Activated naive CD8-positive, alpha-beta T cell treated with anti-CD3 and anti-CD28 coated beads, Interleukin-2, amount 10 ng/mL, durations not matched to agents 7 days and 5 days (primary cell): ENCODE data around the gene NRDC. TPM values are rescaled to one million over a fixed set of nuclear protein-coding genes. Genes with fewer than 3 reads are reported as not detected.
A peak's percentile ranks its signal among the peaks of the same experiment; 100 is the strongest.
"Not testable (repeated sequence)": the region's sequence is repeated elsewhere in the genome, so short reads cannot be mapped to it uniquely, and the experiment has no call there.

Experiments used
- ATAC-seq: fragments of 150-1000 bp; cut with Tn5 transposase; one replicate; pipeline ENCODE4 v1.10.0; 2021; ENCODE audit warnings: low read depth, moderate library complexity
- POLR2A ChIA-PET: fragments of 350-600 bp; sonication (Branson Sonifier 250); formaldehyde crosslinking; loops from one replicate; lab custom pipeline; 2021; ENCODE audit warnings: antibody characterized with exemption; lab: Charles Lee
- DNase-seq: peaks from one replicate; pipeline ENCODE4 v3.0.0; 2021
- H3K27ac Mint-ChIP-seq: one replicate; pipeline ENCODE4 v1.8.0; 2022; ENCODE audit warnings: mild to moderate bottlenecking, mixed read lengths
- H3K27me3 Mint-ChIP-seq: one replicate; pipeline ENCODE4 v1.8.0; 2022; ENCODE audit warnings: mild to moderate bottlenecking, moderate library complexity, mixed read lengths
- H3K36me3 Mint-ChIP-seq: one replicate; pipeline ENCODE4 v1.8.0; 2021; ENCODE audit warnings: mild to moderate bottlenecking, mixed read lengths
- H3K4me1 Mint-ChIP-seq: one replicate; pipeline ENCODE4 v1.8.0; 2021; ENCODE audit warnings: mixed read lengths
- H3K4me3 Mint-ChIP-seq: one replicate; pipeline ENCODE4 v1.8.0; 2022; ENCODE audit warnings: mild to moderate bottlenecking, moderate library complexity, mixed read lengths
- H3K9me3 Mint-ChIP-seq: one replicate; pipeline ENCODE4 v1.8.0; 2021; ENCODE audit warnings: mixed read lengths
- total RNA-seq, 2 experiments: library from RNA; stranded (reverse); gene quantifications; one replicate each; pipeline ENCODE4 v1.2.3, GENCODE V29; 2021

The NRDC gene
- total RNA-seq, 2 experiments from 2014 or later, result 158 to 170 TPM

DNA sequence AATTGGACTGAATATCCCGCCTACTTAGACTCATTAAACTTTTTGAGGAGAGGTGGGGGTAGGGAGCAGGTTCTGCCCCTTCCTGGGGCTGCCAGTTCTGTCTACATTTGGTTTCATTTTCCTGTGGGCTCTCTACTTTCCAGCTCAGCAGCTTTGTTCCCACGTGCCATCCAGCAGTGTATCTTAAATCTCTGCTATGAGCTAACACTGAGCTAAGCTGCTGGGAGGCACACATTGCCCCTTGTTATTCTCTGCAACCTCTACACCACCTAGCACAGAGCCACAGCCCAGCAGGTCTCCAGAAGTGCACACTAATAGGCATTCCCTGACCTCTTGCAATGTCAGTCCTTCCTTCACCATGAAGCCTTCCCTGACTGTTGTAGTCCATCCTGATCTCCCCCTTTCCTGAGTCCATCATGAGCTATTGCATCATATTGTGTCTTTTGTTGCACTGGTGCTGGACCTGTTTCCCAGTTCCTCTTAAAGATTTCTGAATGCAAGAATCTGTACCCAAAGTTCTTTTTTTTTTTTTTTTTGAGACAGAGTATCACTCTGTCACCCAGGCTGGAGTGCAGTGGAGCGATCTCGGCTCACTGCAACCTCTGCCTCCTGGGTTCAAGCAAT, 28.7 kb upstream of the NRDC start:
- H3K4me3 Mint-ChIP-seq, result no peak overlapping the region
- H3K9me3 Mint-ChIP-seq, result peaks cover 4% of the 10 kb centered on the region
- peaks cover 4% of the 10 kb centered on the region for H3K36me3 Mint-ChIP-seq
- H3K27me3 Mint-ChIP-seq, result peaks cover 2% of the 10 kb centered on the region
- no peak overlapping the region for H3K27ac Mint-ChIP-seq
- DNase-seq (no peak), ATAC-seq (no peak)
- peaks cover 7% of the 10 kb centered on the region for H3K4me1 Mint-ChIP-seq
- POLR2A ChIA-PET, result no interaction called here

DNA sequence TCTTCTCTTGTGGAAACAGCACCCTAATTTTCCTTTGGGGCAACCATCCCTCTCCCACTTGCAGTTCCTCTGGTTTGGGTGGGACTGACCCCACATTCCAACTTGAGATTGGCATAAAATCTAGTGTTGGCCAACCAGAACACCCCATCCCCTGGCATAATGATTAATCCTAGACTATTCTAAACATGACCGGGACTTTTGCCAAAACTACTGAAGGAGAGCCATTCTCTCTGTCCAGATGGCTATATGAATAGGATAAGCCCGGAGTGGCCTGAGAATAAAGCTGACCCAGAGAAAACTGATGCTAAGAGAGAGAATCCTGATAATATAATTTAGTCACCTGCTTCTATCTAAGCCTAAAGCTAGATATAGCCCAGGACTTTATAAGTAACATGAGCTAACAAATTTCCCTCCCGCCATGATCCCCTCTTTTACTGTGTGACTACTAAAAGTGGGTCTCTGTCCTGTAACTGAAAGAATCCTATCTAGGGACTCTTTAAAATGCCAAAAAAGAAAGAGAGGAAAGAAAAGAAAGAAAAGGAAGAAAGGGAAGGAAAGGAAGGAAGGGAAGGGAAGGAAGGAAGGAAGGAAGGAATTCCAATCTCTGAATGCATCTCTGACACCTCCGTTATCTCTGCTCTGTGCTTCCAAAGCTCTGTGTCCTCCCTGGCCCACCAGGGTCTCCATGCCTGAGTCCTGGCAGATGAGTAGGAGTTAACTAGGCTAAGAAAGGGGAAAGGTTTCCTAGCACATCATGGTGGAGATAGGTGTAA, 28.0 kb upstream of the NRDC start:
- Mint-ChIP-seq H3K36me3 (peaks cover 4% of the 10 kb centered on the region), H3K27me3 (peaks cover 2% of the 10 kb centered on the region), H3K9me3 (peaks cover 4% of the 10 kb centered on the region), H3K4me3 (no peak overlapping the region), H3K4me1 (peaks cover 7% of the 10 kb centered on the region), H3K27ac (peak overlapping the region; percentile 68)
- no peak for DNase-seq
- no peak for ATAC-seq
- POLR2A ChIA-PET, result no interaction called here

DNA sequence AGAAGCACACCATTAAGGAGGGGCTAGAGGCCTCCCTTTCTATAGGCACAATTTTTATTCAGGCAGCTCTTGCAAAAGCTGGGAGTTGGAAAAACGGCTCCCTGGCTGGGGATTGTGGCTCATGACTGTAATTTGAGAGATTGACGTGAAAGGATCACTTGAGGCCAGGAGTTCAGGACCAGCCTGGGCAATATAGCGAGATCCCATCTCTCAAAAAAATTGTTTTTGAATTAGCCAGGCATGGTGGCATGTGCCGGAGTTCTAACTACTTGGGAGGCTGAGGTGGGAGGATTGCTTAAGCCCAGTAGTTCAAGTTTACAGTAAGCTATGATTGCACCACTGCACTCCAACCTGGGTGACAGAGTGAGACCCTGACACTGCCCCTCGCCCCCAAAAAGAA, 23.9 kb upstream of the NRDC start:
- no peak overlapping the region for H3K4me3 Mint-ChIP-seq
- peaks cover 5% of the 10 kb centered on the region for H3K4me1 Mint-ChIP-seq
- peaks cover 9% of the 10 kb centered on the region for H3K27me3 Mint-ChIP-seq
- POLR2A ChIA-PET, result no interaction called here
- H3K36me3 Mint-ChIP-seq, result peaks cover 4% of the 10 kb centered on the region
- ATAC-seq, result no peak
- no peak overlapping the region for H3K27ac Mint-ChIP-seq
- DNase-seq, result no peak
- H3K9me3 Mint-ChIP-seq, result peaks cover 4% of the 10 kb centered on the region

DNA sequence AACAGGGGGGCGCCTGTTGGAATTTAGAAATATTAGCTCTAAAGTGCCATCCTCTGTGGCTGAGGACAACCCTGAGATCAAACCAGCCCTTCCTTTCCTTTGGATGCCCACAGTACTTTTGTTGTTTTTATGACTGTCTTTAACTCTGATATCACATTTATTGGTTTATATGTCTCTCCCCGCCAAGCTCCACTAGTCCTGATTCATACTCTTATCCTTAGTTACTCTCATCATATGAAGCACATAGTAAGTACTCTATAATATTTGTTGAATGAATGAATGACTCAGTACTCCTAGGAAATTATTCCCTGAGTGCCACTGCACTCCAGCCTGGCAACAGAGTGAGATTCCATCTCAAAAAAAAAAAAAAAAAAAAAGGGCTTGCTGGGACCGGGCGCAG, 22.6 kb upstream of the NRDC start:
- Mint-ChIP-seq H3K27me3 (peaks cover 14% of the 10 kb centered on the region), H3K36me3 (no peaks in the 10 kb centered on the region), H3K4me3 (no peak overlapping the region), H3K27ac (no peak overlapping the region), H3K9me3 (no peaks in the 10 kb centered on the region), H3K4me1 (peaks cover 3% of the 10 kb centered on the region)
- POLR2A ChIA-PET, result no interaction called here
- DNase-seq (no peak), ATAC-seq (no peak)

DNA sequence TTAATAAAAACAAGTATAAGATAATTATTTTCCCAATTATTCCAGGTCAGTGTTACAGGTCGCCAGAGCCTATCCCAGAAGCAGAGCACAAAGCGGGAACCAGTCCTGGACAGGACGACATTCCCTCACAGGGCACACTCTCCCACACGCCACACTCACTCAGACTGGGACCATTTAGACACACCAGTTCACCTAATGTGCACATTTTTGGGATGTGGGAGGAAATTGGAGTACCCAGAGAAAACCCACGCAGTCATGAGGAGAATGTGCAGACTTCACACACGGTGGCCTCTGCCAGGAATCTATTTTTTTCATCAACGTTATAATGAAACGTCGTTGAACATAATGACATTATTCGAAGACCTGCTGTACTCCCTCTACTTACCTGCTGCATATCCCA, 20.5 kb upstream of the NRDC start:
- POLR2A ChIA-PET, result no interaction called here
- H3K36me3 Mint-ChIP-seq, result no peaks in the 10 kb centered on the region
- H3K27ac Mint-ChIP-seq, result no peak overlapping the region
- ATAC-seq (no peak), DNase-seq (no peak)
- peaks cover 3% of the 10 kb centered on the region for H3K4me1 Mint-ChIP-seq
- H3K9me3 Mint-ChIP-seq, result no peaks in the 10 kb centered on the region
- no peak overlapping the region for H3K4me3 Mint-ChIP-seq
- peaks cover 24% of the 10 kb centered on the region for H3K27me3 Mint-ChIP-seq

DNA sequence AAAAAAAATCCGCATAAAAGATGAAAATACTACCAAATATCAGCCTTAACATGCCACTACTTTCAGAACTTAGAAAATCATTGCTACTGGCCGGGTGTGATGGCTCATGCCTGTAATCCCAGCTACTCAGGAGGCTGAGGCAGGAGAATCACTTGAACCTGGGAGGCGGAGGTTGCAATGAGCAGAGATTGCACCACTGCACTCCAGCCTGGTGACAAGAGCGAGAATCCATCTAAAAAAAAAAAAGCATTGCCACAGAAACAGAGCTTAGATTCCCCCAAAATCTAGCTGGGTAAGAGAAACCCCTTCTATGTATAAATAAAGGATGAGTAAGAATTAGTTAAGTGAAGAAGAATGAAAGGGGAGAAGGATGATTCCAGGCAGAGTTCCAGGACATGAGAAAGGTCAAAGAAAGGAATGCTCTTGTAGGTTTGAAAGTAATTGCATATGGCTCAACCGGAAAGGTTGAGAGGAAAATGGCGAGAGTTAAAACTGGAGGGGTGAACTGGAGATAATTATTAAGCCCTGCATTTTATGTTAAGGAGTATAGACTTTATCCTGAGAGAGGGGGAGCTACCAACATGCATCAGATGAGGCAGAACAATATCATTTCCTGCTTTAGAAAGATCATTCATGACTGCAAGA, 19.7 kb upstream of the NRDC start:
- POLR2A ChIA-PET, result no interaction called here
- Mint-ChIP-seq H3K9me3 (no peaks in the 10 kb centered on the region), H3K4me1 (peaks cover 3% of the 10 kb centered on the region), H3K27ac (no peak overlapping the region), H3K36me3 (no peaks in the 10 kb centered on the region), H3K4me3 (no peak overlapping the region), H3K27me3 (peaks cover 26% of the 10 kb centered on the region)
- DNase-seq (no peak), ATAC-seq (no peak)

DNA sequence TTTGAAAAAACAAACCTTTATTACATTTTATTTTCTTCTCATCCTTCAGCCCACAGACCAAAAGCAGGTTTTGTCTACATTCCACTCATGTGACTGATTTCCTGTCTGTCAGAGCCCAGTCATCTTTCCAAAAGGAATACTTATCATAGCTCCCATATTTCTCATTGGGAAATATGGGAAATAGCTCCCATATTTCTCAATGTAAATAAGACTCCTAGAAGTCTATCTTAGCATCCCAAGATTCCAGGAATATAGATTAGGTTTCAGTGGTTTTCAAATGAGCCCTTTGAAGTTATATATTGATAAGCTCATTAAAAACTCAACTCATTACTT, 19.1 kb upstream of the NRDC start:
- DNase-seq (no peak), ATAC-seq (no peak)
- POLR2A ChIA-PET, result no interaction called here
- no peak overlapping the region for H3K27ac Mint-ChIP-seq
- peaks cover 3% of the 10 kb centered on the region for H3K4me1 Mint-ChIP-seq
- H3K9me3 Mint-ChIP-seq, result no peaks in the 10 kb centered on the region
- H3K4me3 Mint-ChIP-seq, result no peak overlapping the region
- H3K36me3 Mint-ChIP-seq, result no peaks in the 10 kb centered on the region
- H3K27me3 Mint-ChIP-seq, result peaks cover 28% of the 10 kb centered on the region

DNA sequence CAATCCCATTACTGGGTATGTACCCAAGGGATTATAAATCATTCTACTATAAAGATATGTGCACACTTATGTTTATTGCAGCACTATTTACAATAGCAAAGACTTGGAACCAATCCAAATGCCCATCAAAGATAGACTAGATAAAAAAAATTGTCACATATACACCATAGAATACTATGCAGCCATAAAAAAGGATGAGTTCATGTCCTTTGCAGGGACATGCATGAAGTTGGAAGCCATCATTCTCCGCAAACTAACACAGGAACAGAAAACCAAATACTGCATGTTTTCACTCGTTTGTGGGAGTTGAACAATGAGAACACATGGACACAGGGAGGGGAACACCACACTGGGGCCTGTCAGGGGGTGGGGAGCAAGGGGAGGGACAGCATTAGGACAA, 16.2 kb upstream of the NRDC start:
- not testable (repeated sequence) for ATAC-seq, H3K36me3 Mint-ChIP-seq

DNA sequence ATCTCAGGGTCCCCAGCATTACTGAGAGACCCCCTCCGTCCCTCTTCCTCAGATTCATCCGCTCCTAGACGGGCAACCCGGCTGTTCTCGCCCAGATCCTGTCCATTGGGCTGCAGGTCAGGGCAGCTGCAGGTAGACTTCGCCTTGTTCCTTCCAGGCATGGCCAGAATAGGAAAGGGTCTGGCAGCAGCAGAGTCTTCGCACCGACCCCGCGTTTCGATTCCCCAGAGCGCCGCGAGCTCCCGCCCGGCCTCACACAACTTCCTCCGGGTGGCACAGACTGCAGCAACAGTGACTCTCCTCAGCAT, 265 bp downstream of the NRDC start:
- peaks cover 14% of the 10 kb centered on the region for H3K36me3 Mint-ChIP-seq
- POLR2A ChIA-PET, result interaction anchor here (0.5 to 1.5 kb wide), 8 partner anchors 9 to 1158 kb away, joined by 3 to 4 read pairs (median 4); partner anchors contain the start of gene EPS15

More for the DNA sequence above, 16.2 kb upstream of the NRDC start:
- H3K4me3 Mint-ChIP-seq, H3K9me3 Mint-ChIP-seq, DNase-seq, H3K27ac Mint-ChIP-seq, POLR2A ChIA-PET, H3K4me1 Mint-ChIP-seq: not testable (repeated sequence)
- peaks cover 48% of the 10 kb centered on the region for H3K27me3 Mint-ChIP-seq

DNA sequence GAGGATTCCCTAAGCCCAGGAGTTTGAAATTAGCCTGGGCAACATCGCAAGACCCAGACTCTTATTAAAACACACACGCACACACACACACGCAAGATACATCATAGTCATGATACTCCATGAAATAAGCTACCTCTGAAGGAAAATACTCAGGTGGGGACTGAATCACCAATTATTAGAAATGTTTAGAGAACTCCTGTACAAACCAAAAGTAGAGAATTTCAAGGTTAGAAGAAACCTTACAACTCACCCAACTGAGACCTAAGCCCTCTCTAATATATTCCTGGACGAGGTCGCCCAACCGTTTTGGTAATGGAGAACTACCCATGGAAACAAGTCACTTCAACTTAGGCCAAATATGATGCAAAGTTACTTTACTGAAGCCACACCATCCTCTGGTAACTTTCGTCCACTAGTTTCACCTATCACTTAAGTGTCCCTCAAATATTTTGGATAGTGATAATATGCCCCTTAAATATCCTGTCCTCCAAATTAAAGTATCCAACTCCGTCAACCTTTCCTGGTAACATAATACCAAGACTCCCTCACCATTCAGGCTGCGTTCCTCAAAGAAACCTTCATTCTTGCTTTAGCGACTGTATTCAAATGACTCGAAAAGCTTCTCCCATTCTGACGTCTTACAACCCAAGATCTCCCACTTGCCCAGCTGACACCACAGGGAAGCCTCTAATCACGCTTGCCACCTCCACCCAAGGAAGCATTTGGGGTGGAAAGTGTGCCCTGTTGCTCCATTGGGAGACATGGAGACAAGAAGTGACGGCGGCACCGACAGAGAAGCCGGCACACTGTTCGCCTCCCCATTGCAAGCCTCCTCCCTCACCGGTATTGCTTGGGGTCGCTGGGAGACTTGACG, 856 bp downstream of the NRDC start:
- H3K27me3 Mint-ChIP-seq, result peaks cover 4% of the 10 kb centered on the region
- peaks cover 32% of the 10 kb centered on the region for H3K4me1 Mint-ChIP-seq
- no peaks in the 10 kb centered on the region for H3K9me3 Mint-ChIP-seq
- POLR2A ChIA-PET, result interaction anchor here (0.5 to 1.5 kb wide), 7 partner anchors 8 to 1158 kb away, joined by 3 to 4 read pairs (median 3); no protein-coding TSS in a partner anchor
- DNase-seq (no peak), ATAC-seq (no peak)
- peaks cover 14% of the 10 kb centered on the region for H3K36me3 Mint-ChIP-seq
- H3K4me3 Mint-ChIP-seq, result no peak overlapping the region
- H3K27ac Mint-ChIP-seq, result no peak overlapping the region

More for the DNA sequence above, 265 bp downstream of the NRDC start:
- ATAC-seq (no peak), DNase-seq (no peak)
- Mint-ChIP-seq H3K4me3 (no peak overlapping the region), H3K27ac (no peak overlapping the region), H3K4me1 (peaks cover 30% of the 10 kb centered on the region), H3K9me3 (no peaks in the 10 kb centered on the region), H3K27me3 (peaks cover 6% of the 10 kb centered on the region)

DNA sequence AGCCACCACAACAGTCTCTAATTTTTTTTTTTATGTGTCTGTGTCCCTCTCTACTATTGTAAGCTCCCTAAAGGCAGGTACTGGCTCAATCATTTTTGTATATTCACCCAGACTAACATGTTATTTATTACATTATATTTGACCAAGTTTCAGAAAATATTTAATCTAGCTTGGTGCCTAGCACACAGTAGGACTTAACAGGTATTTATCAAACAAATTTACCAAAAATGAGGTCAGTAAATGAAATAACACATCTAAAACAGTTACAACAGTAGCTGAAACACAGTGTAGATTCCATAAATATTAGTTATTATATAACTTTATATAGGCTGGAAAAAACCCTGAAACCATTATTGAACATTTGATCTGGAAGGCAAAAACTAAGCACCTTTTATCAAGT, 2.7 kb downstream of the NRDC start:
- DNase-seq (no peak), ATAC-seq (no peak)
- Mint-ChIP-seq H3K27ac (no peak overlapping the region), H3K36me3 (peaks cover 22% of the 10 kb centered on the region), H3K9me3 (no peaks in the 10 kb centered on the region), H3K27me3 (peaks cover 2% of the 10 kb centered on the region), H3K4me3 (peak overlapping the region; percentile 64), H3K4me1 (peaks cover 43% of the 10 kb centered on the region)
- POLR2A ChIA-PET, result no interaction called here

DNA sequence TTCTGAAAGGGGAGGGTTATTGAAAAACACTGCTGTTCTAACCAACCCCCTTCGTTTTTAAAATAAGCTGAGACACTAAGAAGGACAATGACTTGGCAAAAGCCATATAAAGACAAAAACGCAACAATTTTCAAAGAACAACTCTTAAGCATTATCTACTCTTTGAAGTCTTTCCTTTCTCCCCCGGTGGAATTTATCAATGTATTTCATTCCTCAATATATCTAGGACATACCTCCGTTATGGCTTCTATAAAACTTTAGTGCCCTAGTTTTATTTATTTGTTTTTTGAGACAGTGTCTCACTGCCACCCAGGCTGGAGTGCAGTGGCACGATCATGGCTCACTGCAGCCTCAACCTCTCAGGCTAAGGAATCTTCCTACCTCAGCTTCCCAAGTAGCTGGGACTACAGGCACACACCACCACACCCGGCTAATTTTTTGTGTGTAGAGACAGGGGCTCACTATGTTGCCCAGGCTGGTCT, 3.2 kb downstream of the NRDC start:
- no peak for ATAC-seq
- no peaks in the 10 kb centered on the region for H3K9me3 Mint-ChIP-seq
- POLR2A ChIA-PET, result no interaction called here
- H3K27me3 Mint-ChIP-seq, result no peaks in the 10 kb centered on the region
- DNase-seq, result no peak
- peak overlapping the region; percentile 64 for H3K4me3 Mint-ChIP-seq
- peaks cover 46% of the 10 kb centered on the region for H3K4me1 Mint-ChIP-seq
- peaks cover 23% of the 10 kb centered on the region for H3K36me3 Mint-ChIP-seq
- H3K27ac Mint-ChIP-seq, result no peak overlapping the region

DNA sequence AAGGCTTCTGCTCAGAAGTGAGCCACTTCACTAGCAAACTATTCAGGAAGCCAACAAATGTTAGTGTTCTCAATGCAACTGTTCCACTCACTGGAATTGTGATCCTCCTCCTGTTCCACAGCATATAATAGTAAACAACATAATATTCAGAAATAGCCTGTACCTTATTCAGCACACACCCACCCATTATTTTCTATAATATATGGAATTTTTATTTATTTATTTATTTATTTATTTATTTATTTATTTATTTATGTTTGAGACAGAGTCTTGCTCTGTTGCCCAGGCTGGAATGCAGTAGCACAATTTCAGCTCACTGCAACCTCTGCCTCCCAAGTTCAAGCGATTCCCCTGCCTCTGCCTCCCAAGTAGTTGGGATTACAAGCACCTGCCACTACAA, 5.3 kb downstream of the NRDC start:
- H3K4me3 Mint-ChIP-seq, H3K27ac Mint-ChIP-seq, POLR2A ChIA-PET, DNase-seq, H3K27me3 Mint-ChIP-seq, ATAC-seq, H3K9me3 Mint-ChIP-seq: not testable (repeated sequence)
- H3K36me3 Mint-ChIP-seq, result peaks cover 25% of the 10 kb centered on the region
- H3K4me1 Mint-ChIP-seq, result peaks cover 47% of the 10 kb centered on the region
